Measurements from ENCODE around the gene PIN1.

PIN1 gene

GRCh38 chr19:9842834-9843625 lies 7.9 kb downstream of the PIN1 start:
- no peak for TF ChIP-seq CTCF (IDR thresholded peaks at IDR 0.05)

- TF ChIP-seq CTCF (IDR thresholded peaks at IDR 0.05), result peak; percentile 37; the same call in 1 of the 2 replicates
These were observed 12.1 kb downstream of the PIN1 start for GRCh38 chr19:9847087-9847671.

GRCh38 chr19:9848060-9848459 lies 12.9 kb downstream of the PIN1 start:
- TF ChIP-seq CTCF (IDR thresholded peaks at IDR 0.05), result peak; percentile 67

GRCh38 chr19:9848762-9849161 lies 13.6 kb downstream of the PIN1 start:
- no peak for TF ChIP-seq CTCF (IDR thresholded peaks at IDR 0.05)

GRCh38 chr19:9849791-9850190 lies 14.7 kb downstream of the PIN1 start:
- TF ChIP-seq CTCF (IDR thresholded peaks at IDR 0.05), result no peak

GRCh38 chr19:9850235-9850959 lies 15.3 kb downstream of the PIN1 start:
- no peak for TF ChIP-seq CTCF (IDR thresholded peaks at IDR 0.05)

GRCh38 chr19:9854282-9854846 lies 19.2 kb downstream of the PIN1 start:
- TF ChIP-seq CTCF (IDR thresholded peaks at IDR 0.05), result no peak
